Measurements from ENCODE around the gene CYB561.

DNA sequence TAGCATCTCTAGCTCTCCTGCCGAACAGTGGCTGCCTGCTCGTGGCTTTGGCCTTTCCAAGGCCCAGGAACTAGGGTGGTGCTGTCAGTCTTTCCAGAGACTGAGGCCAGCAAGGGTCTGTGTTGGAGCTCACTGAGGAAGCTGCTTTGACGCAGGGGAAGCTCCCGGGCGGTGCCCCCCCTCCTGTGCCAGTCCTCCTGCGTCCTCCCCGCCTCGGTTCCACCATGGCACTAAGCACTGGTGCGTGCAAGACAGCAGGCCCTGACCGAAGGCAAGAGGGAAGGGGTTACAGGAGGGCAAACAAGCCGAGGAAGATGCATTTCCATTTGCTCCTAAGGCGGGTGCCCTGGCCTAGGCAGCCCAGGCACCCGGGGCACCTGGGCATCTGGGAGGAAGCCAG, 4.5 kb downstream of the CYB561 start:
- TF ChIP-seq POLR2A (IDR thresholded peaks at IDR 0.05) = no peak
- TF ChIP-seq, protein P1, sequence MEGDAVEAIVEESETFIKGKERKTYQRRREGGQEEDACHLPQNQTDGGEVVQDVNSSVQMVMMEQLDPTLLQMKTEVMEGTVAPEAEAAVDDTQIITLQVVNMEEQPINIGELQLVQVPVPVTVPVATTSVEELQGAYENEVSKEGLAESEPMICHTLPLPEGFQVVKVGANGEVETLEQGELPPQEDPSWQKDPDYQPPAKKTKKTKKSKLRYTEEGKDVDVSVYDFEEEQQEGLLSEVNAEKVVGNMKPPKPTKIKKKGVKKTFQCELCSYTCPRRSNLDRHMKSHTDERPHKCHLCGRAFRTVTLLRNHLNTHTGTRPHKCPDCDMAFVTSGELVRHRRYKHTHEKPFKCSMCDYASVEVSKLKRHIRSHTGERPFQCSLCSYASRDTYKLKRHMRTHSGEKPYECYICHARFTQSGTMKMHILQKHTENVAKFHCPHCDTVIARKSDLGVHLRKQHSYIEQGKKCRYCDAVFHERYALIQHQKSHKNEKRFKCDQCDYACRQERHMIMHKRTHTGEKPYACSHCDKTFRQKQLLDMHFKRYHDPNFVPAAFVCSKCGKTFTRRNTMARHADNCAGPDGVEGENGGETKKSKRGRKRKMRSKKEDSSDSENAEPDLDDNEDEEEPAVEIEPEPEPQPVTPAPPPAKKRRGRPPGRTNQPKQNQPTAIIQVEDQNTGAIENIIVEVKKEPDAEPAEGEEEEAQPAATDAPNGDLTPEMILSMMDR (IDR thresholded peaks at IDR 0.05) = no peak
